ENCODE measurements around the gene C1orf226. TPM values are rescaled to one million over a fixed set of nuclear protein-coding genes. Genes with fewer than 3 reads are reported as not detected.
A peak's percentile ranks its signal among the peaks of the same experiment; 100 is the strongest.

Gene C1orf226
- total and polyA plus RNA-seq, 2 of the 8 experiments (the other 6 are each of a cell fraction or from before 2014, with no cell fraction given), result 8.2 to 18.8 TPM

DNA sequence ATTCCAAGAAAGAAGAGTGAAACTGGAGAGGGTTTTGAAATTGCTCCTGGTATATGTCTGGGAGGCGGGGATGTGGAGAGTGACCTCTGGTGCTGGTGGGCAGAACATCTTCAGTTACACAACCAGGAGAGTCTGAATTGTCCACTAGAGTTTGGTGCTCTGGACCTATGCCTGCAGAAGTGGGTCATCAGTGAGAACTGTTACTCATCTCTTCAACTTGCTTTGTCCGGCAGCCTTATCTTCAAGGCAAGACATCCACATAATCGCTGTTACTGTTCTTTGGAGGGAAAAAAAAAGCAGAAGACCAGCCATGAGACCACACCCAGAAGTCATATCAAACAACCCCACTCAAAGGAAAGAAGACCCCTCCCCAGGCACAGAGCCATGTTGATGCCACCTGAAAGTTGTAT, 15.5 kb downstream of the C1orf226 start:
- Histone ChIP-seq H2BK12ac (ENCODE audit: low read depth, low read length) (no peak overlapping the region), H4K91ac (replicated peaks; ENCODE audit: insufficient read length, low read length) (no peak overlapping the region), H3K23me2 (ENCODE audit: low read depth, low read length) (no peaks in the 10 kb centered on the region), H3K56ac (replicated peaks; ENCODE audit: insufficient read length, low read depth, low read length) (no peak overlapping the region), H3K9me3 (ENCODE audit: insufficient read depth in 2 of 2, low read depth in 1 of 2, low read length in 1 of 2) (no peaks in the 10 kb centered on the region), H3K79me2 (ENCODE audit: control insufficient read depth in 1 of 2, insufficient read depth in 2 of 2, low read length in 2 of 2) (no peaks in the 10 kb centered on the region), H3K4me1 (replicated peaks in 1 of 4; ENCODE audit: control insufficient read depth in 3 of 4, insufficient read depth in 4 of 4, low read length in 3 of 4) (peaks cover 2 to 13% (median 5%) of the 10 kb centered on the region in 4 experiments; a peak in 3 of 7 replicates), H3K18ac (ENCODE audit: extremely low read depth, low read length) (no peak overlapping the region), H4K20me1 (replicated peaks in 1 of 2; ENCODE audit: control insufficient read depth in 1 of 2, insufficient read depth in 2 of 2, low read length in 2 of 2) (no peaks in the 10 kb centered on the region), H2BK20ac (ENCODE audit: low read length) (no peak overlapping the region; the same call in 1 of the 2 replicates), H3K9ac (replicated peaks in 1 of 4; ENCODE audit: extremely low read depth in 1 of 4, low read depth in 3 of 4, low read length in 3 of 4) (no peak overlapping the region), H2BK15ac (ENCODE audit: low read length) (no peak overlapping the region), H3K4ac (replicated peaks; ENCODE audit: insufficient read length, low read depth, low read length) (no peak overlapping the region), H3K4me3 (ENCODE audit: extremely low read depth in 1 of 4, insufficient read depth in 2 of 4, low read depth in 3 of 4, low read length in 4 of 4) (no peak overlapping the region), H3K27me3 (replicated peaks in 1 of 4; ENCODE audit: control insufficient read depth in 3 of 4, extremely low read depth in 1 of 4, insufficient read depth in 3 of 4, low read length in 3 of 4) (no peaks in the 10 kb centered on the region), H3K27ac (ENCODE audit: low read depth, low read length) (no peak overlapping the region), H2BK5ac (ENCODE audit: low read depth, low read length) (no peak overlapping the region), H3K79me1 (ENCODE audit: low read depth, low read length) (no peaks in the 10 kb centered on the region), H3K14ac (ENCODE audit: insufficient read length) (no peak overlapping the region), H3K36me3 (ENCODE audit: control insufficient read depth in 2 of 4, insufficient read depth in 4 of 4, low read length in 3 of 4) (no peaks in the 10 kb centered on the region), H2BK120ac (replicated peaks; ENCODE audit: low read depth, low read length) (no peak overlapping the region), H2AFZ (ENCODE audit: low read length) (no peak overlapping the region), H4K8ac (ENCODE audit: extremely low read depth, insufficient read depth, low read length) (no peak overlapping the region), H3K23ac (ENCODE audit: insufficient read length) (no peak overlapping the region), H4K5ac (ENCODE audit: insufficient read length, low read depth, low read length) (no peak overlapping the region), H3K4me2 (ENCODE audit: insufficient read depth in 1 of 2, low read depth in 2 of 2, low read length in 2 of 2) (no peak overlapping the region), H2AK5ac (ENCODE audit: low read depth, low read length) (no peak overlapping the region)
- ChIA-PET POLR2A (ENCODE audit: partially characterized antibody) (no interaction called here), CTCF (ENCODE audit: partially characterized antibody) (interaction anchor here (0.6 to 2.2 kb wide), 3 partner anchors 8 to 152 kb away, joined by 3 to 11 read pairs (median 3); no protein-coding TSS in a partner anchor)
- TF ChIP-seq RFX5 (IDR thresholded peaks at IDR 0.05; ENCODE audit: borderline replicate concordance, low read depth, low read length) (no peak), TEAD4 (IDR thresholded peaks at IDR 0.05; ENCODE audit: low read depth, low read length) (no peak), CEBPB (IDR thresholded peaks at IDR 0.05; ENCODE audit: low read depth, low read length) (no peak), TAF1 (IDR thresholded peaks at IDR 0.05; ENCODE audit: low read depth, low read length) (no peak), SRF (IDR thresholded peaks at IDR 0.05; ENCODE audit: low read depth, low read length) (no peak), TCF12 (IDR thresholded peaks at IDR 0.05; ENCODE audit: low read depth, low read length) (no peak)
- 81% methylated on average over 3 of the region's 3 CpGs; no CpG with 5 or more reads in 1 of the 2 experiments for WGBS, 2 experiments (ENCODE audit: extremely low coverage in 1 of 2, insufficient coverage in 1 of 2, insufficient read length in 1 of 2, insufficient replicate concordance in 2 of 2, low coverage in 1 of 2, low lambda C conversion rate in 2 of 2, missing lambda C conversion rate in 1 of 2)
- FAIRE-seq (no peak), DNase-seq (ENCODE audit: low read depth in 1 of 2, low spot score in 2 of 2) (peak in 1 of 2 experiments; percentile 14)

Measured in H1 (cell line).